HG03095 (cell line): ENCODE results near the gene SYNE1.
A peak's percentile ranks its signal among the peaks of the same experiment; 100 is the strongest.

Experiments used
- ATAC-seq: cut with Tn5 transposase; IDR thresholded peaks from one replicate; pipeline ENCODE4 v1.9.1; 2021; ENCODE audit warnings: moderate library complexity; ENCODE audit not compliant: unreplicated experiment

Gene SYNE1

GRCh38 chr6:152380993-152381898, 255.9 kb downstream of the SYNE1 start:
- no peak for ATAC-seq

- ATAC-seq: no peak
Measured at GRCh38 chr6:152380351-152380767, 256.8 kb downstream of the SYNE1 start.

- ATAC-seq: no peak
Measured at GRCh38 chr6:152379423-152379822, 257.7 kb downstream of the SYNE1 start.

DNA sequence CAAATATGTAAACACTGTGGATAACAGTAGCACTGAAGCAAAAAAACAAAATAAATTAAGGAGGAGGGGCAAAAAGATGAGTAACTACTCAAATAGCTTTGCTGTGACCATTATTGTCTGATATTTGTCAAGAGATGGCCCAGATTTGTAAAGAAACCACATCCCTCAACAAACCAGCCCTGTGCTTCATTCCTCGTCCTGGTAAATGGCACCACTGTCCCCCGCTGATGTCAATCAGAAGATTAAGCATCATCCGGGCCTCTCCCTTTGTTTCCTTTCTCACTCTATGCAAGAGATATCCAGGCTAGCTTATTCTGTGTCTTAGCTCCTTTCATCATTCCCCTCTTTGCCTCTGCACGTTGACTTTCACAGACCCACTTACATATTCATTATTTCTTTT, 259.0 kb downstream of the SYNE1 start:
- ATAC-seq: no peak

DNA sequence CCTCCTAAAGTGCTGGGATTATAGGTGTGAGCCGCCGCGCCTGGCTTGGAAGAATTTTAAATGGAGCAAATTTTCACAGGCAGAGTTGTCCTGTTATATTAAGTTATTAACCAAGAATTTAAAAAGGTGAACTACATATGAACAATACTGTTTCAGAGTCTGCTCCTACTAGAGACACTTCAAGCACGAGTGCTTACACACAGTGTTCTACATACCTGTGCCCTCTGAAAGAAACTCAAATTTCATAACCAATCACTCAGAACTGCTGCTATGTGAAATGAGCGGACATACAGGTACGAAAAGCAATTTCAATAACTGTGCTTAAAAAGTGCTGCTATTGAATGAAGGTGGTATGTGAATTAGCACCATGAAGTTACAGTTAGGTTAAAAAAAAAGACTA, 262.0 kb downstream of the SYNE1 start:
- ATAC-seq: no peak

- no peak for ATAC-seq
Measured at GRCh38 chr6:152372945-152373344, 264.2 kb downstream of the SYNE1 start.

DNA sequence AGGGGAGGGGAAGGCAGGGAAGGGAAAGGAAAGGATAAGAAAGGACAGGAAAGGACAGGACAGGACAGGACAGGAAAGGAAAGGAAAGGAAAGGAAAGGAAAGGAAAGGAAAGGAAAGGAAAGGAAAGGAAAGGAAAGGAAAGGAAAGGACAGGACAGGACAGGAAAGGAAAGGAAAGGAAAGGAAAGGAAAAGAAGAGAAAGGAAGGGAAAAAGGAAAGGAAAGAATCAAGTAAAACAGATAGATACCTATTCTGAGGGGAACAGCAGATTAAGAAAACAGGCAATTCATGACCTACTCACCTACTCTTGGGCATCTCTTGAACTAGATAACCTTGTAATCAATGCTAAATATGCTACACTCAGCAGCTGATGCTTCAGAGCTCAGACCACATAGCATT, 265.4 kb downstream of the SYNE1 start:
- no peak for ATAC-seq

DNA sequence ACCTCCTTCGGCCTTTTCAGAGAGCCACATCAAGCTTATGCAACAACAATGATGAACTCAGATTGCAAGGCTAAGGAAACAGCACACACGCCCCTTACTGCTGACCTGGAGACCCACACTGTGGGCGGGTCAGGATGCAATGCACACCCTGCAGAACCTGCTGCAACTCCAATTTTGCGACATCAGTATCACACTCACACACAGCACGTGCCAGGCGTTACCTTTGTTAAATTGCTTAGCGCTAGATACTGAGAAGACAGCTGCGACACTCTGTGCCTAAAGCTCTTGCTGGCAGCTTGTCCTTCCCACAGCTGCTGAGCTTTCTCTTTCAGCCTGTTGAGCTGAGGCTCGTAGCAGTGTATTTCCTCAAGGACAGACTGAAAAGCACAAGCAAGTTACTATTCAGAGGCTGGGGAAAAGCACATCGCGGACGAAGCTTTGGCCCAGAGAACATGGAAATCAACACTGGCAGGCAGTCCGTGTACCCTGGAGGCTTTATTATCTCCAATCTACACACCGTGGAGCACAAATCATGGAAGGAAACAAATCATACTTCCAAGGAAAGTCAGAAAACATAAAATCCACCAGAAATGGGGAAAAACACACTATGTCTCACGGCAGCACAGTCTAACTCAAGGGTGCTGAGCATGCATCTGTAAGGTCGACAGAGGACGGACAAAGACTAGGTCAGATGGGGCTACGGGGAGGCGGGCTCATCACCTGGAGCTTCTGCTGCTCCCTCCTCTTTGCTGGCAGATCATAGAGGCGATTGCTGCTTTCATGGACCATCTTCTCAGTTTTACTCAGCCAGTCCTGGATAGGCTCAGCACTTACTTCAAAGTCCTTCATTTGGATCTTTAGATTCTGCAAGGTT, 268.2 kb downstream of the SYNE1 start:
- no peak for ATAC-seq

GRCh38 chr6:152364866-152365265, 272.3 kb downstream of the SYNE1 start:
- no peak for ATAC-seq

DNA sequence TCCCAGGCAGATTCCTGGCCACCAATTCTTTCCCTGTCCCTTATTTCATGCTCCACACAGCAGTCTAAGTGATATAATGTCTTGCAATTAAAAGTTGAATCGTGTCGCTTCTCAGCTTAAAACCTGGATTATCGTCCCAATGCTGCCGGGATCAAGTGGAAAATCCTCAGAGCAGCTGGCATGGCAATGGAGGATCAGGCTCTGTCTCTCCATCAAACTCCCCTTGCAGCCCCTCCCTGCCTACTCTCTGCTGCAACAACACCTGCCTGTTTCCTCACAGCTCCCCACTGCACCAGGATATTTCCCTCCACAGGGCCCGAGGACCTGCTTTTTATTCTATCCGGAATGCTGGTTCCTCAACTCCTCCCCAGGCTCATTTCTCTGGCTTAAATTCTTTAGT, 277.1 kb downstream of the SYNE1 start:
- ATAC-seq: no peak

DNA sequence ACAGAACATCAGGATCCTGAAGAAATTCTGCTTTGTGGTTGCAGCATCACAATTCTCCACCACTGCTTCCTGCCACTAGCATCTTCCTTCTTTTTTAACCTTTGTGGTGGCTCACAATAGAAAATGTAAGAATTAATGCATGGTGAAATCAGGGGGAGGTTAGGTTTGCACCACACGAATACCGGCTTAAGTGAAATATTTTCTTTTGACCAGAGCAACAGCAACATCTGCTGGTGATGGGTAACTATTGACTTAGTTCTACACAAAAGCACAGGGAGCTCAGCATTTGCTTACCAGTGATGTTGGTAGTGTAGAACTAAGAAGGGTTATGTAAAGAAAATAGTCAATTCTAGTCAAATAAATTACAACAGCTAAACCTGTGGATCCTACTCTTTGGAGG, 280.5 kb downstream of the SYNE1 start:
- ATAC-seq: peak; percentile 68

DNA sequence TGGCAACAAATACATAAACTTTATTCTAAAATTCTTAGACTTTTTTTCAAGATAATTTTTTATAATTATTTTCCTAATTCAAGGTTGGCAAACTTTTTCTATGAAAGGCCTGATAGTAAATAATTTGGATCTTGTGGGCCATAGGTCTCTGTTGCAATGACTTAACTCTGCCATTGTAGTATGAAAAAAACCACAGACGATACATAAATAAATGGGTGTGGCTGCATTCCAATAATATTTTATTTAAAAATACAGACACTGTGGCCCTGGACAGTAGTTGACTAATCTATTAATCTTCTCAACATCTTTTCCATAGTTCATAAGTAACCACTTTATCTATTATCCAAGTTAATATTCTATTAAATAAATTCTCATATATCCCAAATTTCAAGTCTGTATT, 281.1 kb downstream of the SYNE1 start:
- no peak for ATAC-seq

DNA sequence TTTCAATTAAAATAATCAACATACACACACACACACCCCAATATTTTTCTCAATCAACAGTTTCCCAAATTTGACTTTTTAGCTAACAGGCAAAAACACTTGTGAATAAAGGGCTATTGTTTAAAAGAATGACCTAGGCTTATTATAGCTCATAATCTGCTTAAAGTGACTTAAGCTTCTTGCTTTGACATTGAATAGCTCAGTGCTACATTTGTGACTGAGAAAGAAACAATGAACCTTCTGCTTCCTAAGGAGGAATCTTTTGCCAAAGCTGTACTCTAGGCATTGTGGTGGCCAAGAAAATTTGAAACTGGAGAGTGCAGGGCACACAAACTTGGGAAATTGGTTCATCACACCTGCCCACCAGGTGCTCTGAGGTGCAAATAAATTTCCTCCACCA, 282.0 kb downstream of the SYNE1 start:
- no peak for ATAC-seq

DNA sequence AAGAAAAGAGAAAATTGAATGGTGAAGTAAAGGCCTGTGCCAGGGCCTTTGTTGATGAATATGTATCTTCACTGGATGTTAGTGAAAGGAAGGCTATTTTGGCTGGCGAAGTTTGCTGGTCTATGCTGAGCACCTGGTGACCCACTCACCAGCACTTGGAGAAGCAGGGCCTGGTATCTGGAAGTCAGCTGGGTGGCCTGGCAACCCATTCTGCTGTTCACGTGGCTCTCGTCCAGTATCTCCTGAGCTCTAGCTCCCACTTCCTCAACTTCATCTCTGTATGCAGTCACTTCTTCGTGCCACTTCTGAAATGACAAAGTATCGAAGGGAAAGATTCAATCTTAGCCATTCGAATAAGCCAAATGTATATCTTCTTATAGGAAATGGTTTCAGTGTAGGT, 283.7 kb downstream of the SYNE1 start:
- ATAC-seq: no peak

DNA sequence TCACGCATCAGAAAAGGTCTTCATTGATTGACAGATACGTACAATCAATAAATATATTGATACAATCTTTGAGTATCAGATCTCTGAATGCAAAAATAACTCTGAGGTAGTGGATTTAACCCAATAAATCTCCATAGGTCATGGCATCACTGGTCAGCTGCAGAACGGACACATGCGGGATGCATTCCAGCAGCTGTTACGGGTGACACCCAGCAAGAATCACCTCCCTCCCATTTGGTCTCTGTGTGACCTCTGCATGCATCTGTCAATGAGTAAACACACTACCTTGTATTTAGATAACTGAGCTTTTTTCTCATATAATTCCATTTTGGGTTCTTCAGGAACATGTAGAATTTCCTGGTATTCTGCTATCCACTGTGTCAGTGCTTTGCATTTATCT, 285.4 kb downstream of the SYNE1 start:
- ATAC-seq: no peak

GRCh38 chr6:152351110-152351509, 286.1 kb downstream of the SYNE1 start:
- ATAC-seq: no peak

GRCh38 chr6:152348116-152348515, 289.0 kb downstream of the SYNE1 start:
- ATAC-seq: no peak

DNA sequence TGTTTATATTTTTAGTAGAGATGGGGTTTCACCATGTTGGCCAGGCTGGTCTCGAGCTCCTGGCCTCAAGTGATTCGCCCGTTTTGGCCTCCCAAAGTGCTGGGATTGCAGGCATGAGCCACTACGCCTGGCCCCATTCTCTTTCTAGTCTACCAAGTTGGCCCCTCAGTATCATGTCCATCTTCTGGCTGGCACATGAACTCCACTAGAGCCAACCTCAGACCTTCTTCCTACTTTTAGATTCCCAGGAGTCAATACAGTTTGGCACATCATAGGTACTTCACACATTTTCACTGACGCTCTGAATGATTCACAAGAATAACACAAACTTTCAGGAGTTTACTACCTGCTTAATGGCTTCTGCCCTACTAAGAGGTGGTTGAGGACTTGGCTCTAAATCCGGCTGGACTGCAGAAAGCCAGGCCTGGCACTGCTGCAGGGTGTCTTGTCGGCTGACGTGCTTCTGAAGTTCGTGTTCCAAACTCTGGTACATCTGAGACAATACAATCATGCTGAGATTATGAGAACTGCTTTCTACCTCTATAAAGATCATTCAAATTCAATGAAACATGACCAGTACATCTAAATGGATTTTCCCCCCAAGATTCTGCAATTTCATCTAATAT, 293.3 kb downstream of the SYNE1 start:
- ATAC-seq: no peak

GRCh38 chr6:152341596-152341995, 295.6 kb downstream of the SYNE1 start:
- no peak for ATAC-seq

- peak; percentile 95 for ATAC-seq
Measured at GRCh38 chr6:152338335-152339125, 298.6 kb downstream of the SYNE1 start.

DNA sequence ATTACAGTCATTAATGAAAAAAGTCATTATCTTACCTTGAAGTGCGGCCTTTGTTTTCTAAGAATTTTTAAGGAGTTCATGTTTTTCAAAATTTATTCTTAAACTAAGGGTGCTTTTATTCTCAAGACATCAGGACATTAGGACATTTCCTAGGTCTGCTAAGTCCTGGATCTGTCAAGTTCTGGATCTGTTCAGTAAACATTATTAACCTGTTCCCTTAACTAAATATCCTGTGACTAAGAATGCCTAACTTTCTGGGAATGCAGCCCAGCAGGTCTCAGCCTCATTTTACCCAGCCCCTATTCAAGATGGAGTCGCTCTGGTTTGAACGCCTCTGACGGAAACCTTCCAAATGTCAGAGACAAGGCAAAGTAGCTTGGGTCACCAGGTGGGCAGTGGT, 302.6 kb downstream of the SYNE1 start:
- no peak for ATAC-seq
